H1 (cell line): ENCODE measurements around the gene TTC6. TPM values are rescaled to one million over a fixed set of nuclear protein-coding genes. Genes with fewer than 3 reads are reported as not detected.

Source experiments
- CTCF ChIA-PET: fragments of 300-600 bp; sonication (Branson Sonifier 250); formaldehyde crosslinking; loops from one replicate; lab custom pipeline; 2021; ENCODE audit not compliant: partially characterized antibody; lab: Charles Lee
- POLR2A ChIA-PET: fragments of 300-600 bp; sonication (Branson Sonifier 250); formaldehyde crosslinking; loops from one replicate; lab custom pipeline; 2021; ENCODE audit warnings: inconsistent platforms; ENCODE audit not compliant: partially characterized antibody; lab: Charles Lee
- DNase-seq, 2 experiments: peaks; one replicate each; pipeline versions ENCODE4 v3.0.0 to v3.0.0-alpha.2; 2010 to 2022; ENCODE audit warnings: low spot score in 2 of 2, low read depth in 1 of 2, mixed read lengths in 1 of 2
- FAIRE-seq: peaks from 2 replicates; lab custom pipeline; 2011; peaks lifted over from hg19 to GRCh38; lab: Jason Lieb, UNC
- H2AFZ ChIP-seq: 2 replicates; pipeline ENCODE4 v1.8.1; 2012; ENCODE audit warnings: low read length, inconsistent platforms
- H2AK5ac ChIP-seq: 2 replicates; pipeline ENCODE4 v1.6.1; 2013; ENCODE audit warnings: low read depth, low read length
- H2BK120ac ChIP-seq: replicated peaks from 2 replicates; pipeline ENCODE3; 2013; ENCODE audit warnings: low read depth, low read length, inconsistent platforms
- H2BK12ac ChIP-seq: 2 replicates; pipeline ENCODE4 v1.6.1; 2013; ENCODE audit warnings: low read depth, low read length
- H2BK15ac ChIP-seq: 2 replicates; pipeline ENCODE4 v1.6.1; 2013; ENCODE audit warnings: low read length
- H2BK20ac ChIP-seq: 2 replicates; pipeline ENCODE4 v1.6.1; 2013; ENCODE audit warnings: low read length
- H2BK5ac ChIP-seq: 2 replicates; pipeline ENCODE4 v1.6.1; 2013; ENCODE audit warnings: low read depth, low read length
- H3K14ac ChIP-seq: 2 replicates; pipeline ENCODE4 v1.6.1; 2013; ENCODE audit warnings: inconsistent platforms; ENCODE audit not compliant: insufficient read length
- H3K18ac ChIP-seq: 2 replicates; pipeline ENCODE4 v1.6.1; 2013; ENCODE audit warnings: low read length; ENCODE audit errors: extremely low read depth
- H3K23ac ChIP-seq: 2 replicates; pipeline ENCODE4 v1.6.1; 2013; ENCODE audit warnings: inconsistent platforms; ENCODE audit not compliant: insufficient read length
- H3K23me2 ChIP-seq: 2 replicates; pipeline ENCODE4 v1.6.1; 2013; ENCODE audit warnings: low read depth, low read length
- H3K27ac ChIP-seq: 2 replicates; pipeline ENCODE4 v1.6.1; 2011; ENCODE audit warnings: low read depth, low read length, inconsistent platforms
- H3K27me3 ChIP-seq, 4 experiments: replicated peaks in 1 of 4; 1 replicate in 1 of 4; 2 replicates in 3 of 4; pipeline versions ENCODE4 v1.6.1 to v1.8.1; 2011 to 2013; ENCODE audit warnings: low read length in 3 of 4, mild to moderate bottlenecking in 3 of 4, inconsistent platforms in 2 of 4, mixed read lengths in 2 of 4, moderate library complexity in 1 of 4; ENCODE audit not compliant: control insufficient read depth in 3 of 4, insufficient read depth in 3 of 4; ENCODE audit errors: extremely low read depth in 1 of 4
- H3K36me3 ChIP-seq, 4 experiments: 2 replicates each; pipeline versions ENCODE4 v1.6.1 to v1.8.1; 2011 to 2013; ENCODE audit warnings: mild to moderate bottlenecking in 4 of 4, low read length in 3 of 4, moderate library complexity in 2 of 4, control low read depth in 1 of 4, inconsistent platforms in 1 of 4; ENCODE audit not compliant: insufficient read depth in 4 of 4, control insufficient read depth in 2 of 4
- H3K4ac ChIP-seq: replicated peaks from 2 replicates; pipeline ENCODE3; 2013; ENCODE audit warnings: low read length, low read depth, mixed read lengths, inconsistent platforms; ENCODE audit not compliant: insufficient read length
- H3K4me1 ChIP-seq, 4 experiments: replicated peaks in 1 of 4; 1 replicate in 1 of 4; 2 replicates in 3 of 4; pipeline versions ENCODE4 v1.6.1 to v1.8.1; 2011 to 2013; ENCODE audit warnings: low read length in 3 of 4, inconsistent platforms in 2 of 4, mixed read lengths in 1 of 4; ENCODE audit not compliant: insufficient read depth in 4 of 4, control insufficient read depth in 3 of 4
- H3K4me2 ChIP-seq, 2 experiments: 2 replicates each; pipeline versions ENCODE4 v1.6.1 to v1.8.1; 2011 to 2013; ENCODE audit warnings: low read depth in 2 of 2, low read length in 2 of 2, control low read depth in 1 of 2, inconsistent platforms in 1 of 2, mild to moderate bottlenecking in 1 of 2; ENCODE audit not compliant: insufficient read depth in 1 of 2
- H3K4me3 ChIP-seq, 4 experiments: fragments of 200-600, 300-600 bp in 1 of 4; sonication (generic), shearing (Covaris generic), sonication (Bioruptor Twin) in 1 of 4; 2 replicates each; pipeline versions ENCODE4 v1.5.1 to v1.8.1; 2011 to 2016; ENCODE audit warnings: low read length in 4 of 4, low read depth in 3 of 4, control low read depth in 2 of 4, inconsistent platforms in 2 of 4, mild to moderate bottlenecking in 2 of 4, mixed read lengths in 1 of 4, moderate library complexity in 1 of 4; ENCODE audit not compliant: insufficient read depth in 2 of 4; ENCODE audit errors: extremely low read depth in 1 of 4
- H3K56ac ChIP-seq: replicated peaks from 2 replicates; pipeline ENCODE3; 2013; ENCODE audit warnings: low read depth, mild to moderate bottlenecking, mixed read lengths, low read length, inconsistent platforms; ENCODE audit not compliant: insufficient read length
- H3K79me1 ChIP-seq: 2 replicates; pipeline ENCODE4 v1.6.1; 2013; ENCODE audit warnings: low read depth, low read length, control low read depth
- H3K79me2 ChIP-seq, 2 experiments: 2 replicates each; pipeline versions ENCODE4 v1.6.1 to v1.8.1; 2012 to 2013; ENCODE audit warnings: low read length in 2 of 2, mild to moderate bottlenecking in 2 of 2, inconsistent platforms in 1 of 2; ENCODE audit not compliant: insufficient read depth in 2 of 2, control insufficient read depth in 1 of 2
- H3K9ac ChIP-seq, 4 experiments: replicated peaks in 1 of 4; 1 replicate in 1 of 4; 2 replicates in 3 of 4; pipeline versions ENCODE4 v1.6.1 to v1.8.1; 2011 to 2013; ENCODE audit warnings: low read depth in 3 of 4, low read length in 3 of 4, control low read depth in 2 of 4, mild to moderate bottlenecking in 2 of 4, moderate library complexity in 2 of 4, inconsistent platforms in 1 of 4; ENCODE audit errors: extremely low read depth in 1 of 4
- H3K9me3 ChIP-seq, 2 experiments: 2 replicates each; pipeline versions ENCODE4 v1.6.1 to v1.8.1; 2012 to 2013; ENCODE audit warnings: mild to moderate bottlenecking in 2 of 2, moderate library complexity in 2 of 2, control low read depth in 1 of 2, inconsistent platforms in 1 of 2, low read depth in 1 of 2, low read length in 1 of 2, mixed read lengths in 1 of 2; ENCODE audit not compliant: insufficient read depth in 2 of 2
- H4K20me1 ChIP-seq, 2 experiments: replicated peaks in 1 of 2; 2 replicates each; pipeline versions ENCODE3 to v1.8.1; 2011 to 2013; ENCODE audit warnings: inconsistent platforms in 2 of 2, low read length in 2 of 2, mild to moderate bottlenecking in 1 of 2; ENCODE audit not compliant: insufficient read depth in 2 of 2, control insufficient read depth in 1 of 2
- H4K5ac ChIP-seq: 2 replicates; pipeline ENCODE4 v1.6.1; 2013; ENCODE audit warnings: low read length, low read depth, mixed read lengths, inconsistent platforms; ENCODE audit not compliant: insufficient read length
- H4K8ac ChIP-seq: 2 replicates; pipeline ENCODE4 v1.8.0; 2013; ENCODE audit warnings: mild to moderate bottlenecking, moderate library complexity, low read length, inconsistent platforms; ENCODE audit not compliant: insufficient read depth; ENCODE audit errors: extremely low read depth
- H4K91ac ChIP-seq: replicated peaks from 2 replicates; pipeline ENCODE3; 2013; ENCODE audit warnings: low read length, mixed read lengths, inconsistent platforms; ENCODE audit not compliant: insufficient read length
- CBX8 ChIP-seq: fragments of 300-800, 300-1000 bp; sonication (generic); IDR thresholded peaks from 2 replicates; pipeline ENCODE4 v1.7.1; 2016; ENCODE audit warnings: low read depth, low read length, borderline replicate concordance
- CREB1 ChIP-seq: IDR thresholded peaks from 2 replicates; pipeline ENCODE4 v1.6.1; 2012; ENCODE audit warnings: inconsistent platforms
- EZH2 ChIP-seq: fragments of 200-600 bp; sonication (generic); IDR thresholded peaks from 2 replicates; pipeline ENCODE4 v1.7.1; 2012; ENCODE audit warnings: low read depth, mild to moderate bottlenecking, moderate library complexity, low read length, inconsistent platforms; ENCODE audit not compliant: severe bottlenecking
- HDAC6 ChIP-seq: IDR thresholded peaks from one replicate; pipeline ENCODE4 v1.7.1; 2012; ENCODE audit warnings: low read depth, mild to moderate bottlenecking, inconsistent platforms, low read length, moderate library complexity
- RAD21 ChIP-seq, 2 experiments: IDR thresholded peaks in 1 of 2; conservative IDR thresholded peaks in 1 of 2; 2 replicates each; pipeline ENCODE4 v1.6.1; 2011; ENCODE audit warnings: low read depth in 2 of 2, low read length in 2 of 2, improper control_type of control experiment in 1 of 2, inconsistent platforms in 1 of 2, mild to moderate bottlenecking in 1 of 2, moderate library complexity in 1 of 2
- RNF2 ChIP-seq: fragments of 200-900, 300-1000 bp; sonication (generic); IDR thresholded peaks from 2 replicates; pipeline ENCODE4 v1.7.1; 2016; ENCODE audit warnings: borderline replicate concordance, low read depth, mild to moderate bottlenecking, antibody characterized with exemption, low read length; ENCODE audit not compliant: poor library complexity, severe bottlenecking; ENCODE audit errors: missing control alignments
- WGBS, 2 experiments: shearing (Covaris generic) in 1 of 2; methylation state at CpG; one replicate each; pipeline versions ENCODE4 v1.1.6 to v1.1.7; 2013 to 2015; ENCODE audit warnings: low lambda C conversion rate in 2 of 2, mixed read lengths in 2 of 2, inconsistent platforms in 1 of 2, low coverage in 1 of 2, missing lambda C conversion rate in 1 of 2; ENCODE audit not compliant: insufficient replicate concordance in 2 of 2, insufficient coverage in 1 of 2, insufficient read length in 1 of 2; ENCODE audit errors: extremely low coverage in 1 of 2, missing lambda C conversion rate in 1 of 2; 5-methylcytosine and 5-hydroxymethylcytosine counted together
- polyA plus RNA-seq, 7 experiments: library from polyadenylated mRNA; depleted of rRNA in 3 of 7; stranded (reverse) in 5 of 7; unstranded in 2 of 7; fragments of >200 nt in 5 of 7; fragments of 200-250 nt in 2 of 7; gene quantifications; 1 replicate in 5 of 7; 2 replicates in 1 of 7; 4 replicates in 1 of 7; pipeline versions ENCODE4 v1.2.1 to v1.2.3, GENCODE V29; 2011 to 2013; ENCODE audit warnings: missing spikeins in 2 of 7, mixed read lengths in 2 of 7
- total RNA-seq: library from RNA; stranded (reverse); fragmentation: NEBNext Ultra II Directional; extraction: Animal tissue kit (Norgen Biotek cat#: 25700); gene quantifications from 2 replicates; pipeline ENCODE4 v1.2.1, GENCODE V29; 2021

The TTC6 gene
- total and polyA plus RNA-seq, 2 of the 8 experiments (the other 6 are each of a cell fraction or from before 2014, with no cell fraction given): 0.02 TPM; not detected in 1

DNA sequence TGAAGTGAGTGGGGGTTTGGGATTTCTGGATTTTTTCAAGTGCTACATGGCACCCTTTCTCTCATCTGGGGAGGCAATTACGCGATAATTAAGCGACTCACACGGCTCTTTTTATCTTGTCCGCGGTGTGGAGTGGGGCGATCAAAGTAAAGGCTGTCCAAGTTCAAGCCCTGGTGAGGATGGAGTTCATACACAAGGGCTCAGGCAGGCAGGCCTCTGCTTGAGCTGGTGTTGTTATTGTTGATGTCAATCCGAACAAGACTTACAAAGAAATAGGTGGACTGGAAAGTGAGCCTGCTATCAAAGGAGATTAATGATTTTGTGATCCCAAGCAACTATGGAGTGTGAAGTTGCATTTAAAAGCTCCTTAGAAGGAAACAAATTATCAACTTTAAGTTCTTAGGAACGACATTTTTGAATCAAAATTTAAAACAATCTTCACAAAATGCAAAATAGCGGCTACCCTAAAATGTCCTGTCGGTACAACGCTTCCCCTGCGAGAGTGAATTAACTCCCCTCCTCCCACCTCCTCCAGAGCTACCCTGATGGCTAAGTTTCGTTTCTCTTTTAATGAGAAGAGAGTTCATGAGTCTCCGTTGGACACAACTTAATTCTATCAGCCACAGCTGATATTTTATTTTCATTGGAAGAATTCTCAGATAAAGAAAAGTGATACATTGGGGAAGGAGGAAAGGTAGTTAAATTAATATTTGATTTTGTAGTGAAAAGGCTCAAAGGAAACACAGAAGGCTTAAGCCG lies 6.3 kb upstream of the TTC6 start:
- Histone ChIP-seq H3K14ac (no peak overlapping the region), H3K18ac (no peak overlapping the region), H2BK15ac (no peak overlapping the region), H2BK20ac (no peak overlapping the region), H3K56ac (no peak overlapping the region), H4K8ac (no peak overlapping the region), H3K23me2 (peaks cover 10% of the 10 kb centered on the region; the same call in 1 of the 2 replicates), H2BK120ac (no peak overlapping the region), H3K27me3 (peaks cover 67 to 100% (median 84%) of the 10 kb centered on the region in 4 experiments), H3K9ac (no peak overlapping the region), H3K36me3 (no peaks in the 10 kb centered on the region; a peak in 1 of 8 replicates), H3K4me1 (peaks cover 7 to 32% (median 11%) of the 10 kb centered on the region in 4 experiments), H3K4me3 (peak overlapping the region in 1 of 4 experiments; percentile 63; a peak in 2 of 8 replicates), H4K91ac (no peak overlapping the region), H2BK5ac (no peak overlapping the region), H3K4me2 (peak overlapping the region; percentile 80 to 81), H4K5ac (no peak overlapping the region), H3K79me2 (no peaks in the 10 kb centered on the region), H2AK5ac (no peak overlapping the region), H3K4ac (no peak overlapping the region), H2AFZ (no peak overlapping the region), H4K20me1 (peaks cover 14 to 17% of the 10 kb centered on the region in 2 experiments), H2BK12ac (no peak overlapping the region), H3K79me1 (no peaks in the 10 kb centered on the region), H3K9me3 (no peaks in the 10 kb centered on the region), H3K27ac (no peak overlapping the region), H3K23ac (no peak overlapping the region)
- 7% methylated on average over 16 of the region's 16 CpGs; no CpG with 5 or more reads in 1 of the 2 experiments for WGBS, 2 experiments
- DNase-seq: no peak
- CTCF ChIA-PET: interaction anchor here (0.6 to 5.1 kb wide), 13 partner anchors 9 to 1518 kb away, joined by 3 to 62 read pairs (median 3); partner anchors contain the start of genes FOXA1 and TTC6
- POLR2A ChIA-PET: interaction anchor here (0.7 to 1.0 kb wide), 2 partner anchors 9 to 1186 kb away, joined by 3 to 4 read pairs; no protein-coding TSS in a partner anchor
- peak; percentile 65 for FAIRE-seq
- TF ChIP-seq RAD21 (IDR thresholded peaks at IDR 0.05 in 1 of 2, conservative IDR thresholded peaks at IDR 0.05 in 1 of 2; ENCODE audit: low read depth in 2 of 2, low read length in 2 of 2) (no peak), EZH2 (peak; percentile 53), CREB1 (peak; percentile 28; the same call in 1 of the 2 replicates), CBX8 (peak; percentile 52; the same call in 1 of the 2 replicates), RNF2 (peak; percentile 73), HDAC6 (no peak)
